ENCODE measurements around the gene SDK1.

SDK1 gene

GRCh38 chr7:4100148-4100547, 799.1 kb downstream of the SDK1 start:
- Histone ChIP-seq H3K27ac (ENCODE audit: low read length) (no peak overlapping the region), H3K9ac (ENCODE audit: low read length in 2 of 2) (no peak overlapping the region), H3K4me1 (ENCODE audit: control insufficient read depth, insufficient read depth, low read length) (no peaks in the 10 kb centered on the region), H3K9me3 (ENCODE audit: control insufficient read depth in 2 of 2, low read length in 2 of 2) (peaks cover 0 to 3% of the 10 kb centered on the region in 2 donors), H3K4me3 (ENCODE audit: low read length in 2 of 2) (no peak overlapping the region), H3K27me3 (ENCODE audit: control insufficient read depth in 1 of 2, insufficient read depth in 2 of 2, low read length in 2 of 2) (no peaks in the 10 kb centered on the region), H3K36me3 (ENCODE audit: control insufficient read depth in 2 of 2, insufficient read depth in 2 of 2, low read length in 2 of 2) (no peaks in the 10 kb centered on the region)

GRCh38 chr7:4100691-4101090, 799.6 kb downstream of the SDK1 start:
- Histone ChIP-seq H3K27ac (ENCODE audit: low read length) (no peak overlapping the region), H3K9me3 (ENCODE audit: control insufficient read depth in 2 of 2, low read length in 2 of 2) (peaks cover 0 to 3% of the 10 kb centered on the region in 2 donors), H3K27me3 (ENCODE audit: control insufficient read depth in 1 of 2, insufficient read depth in 2 of 2, low read length in 2 of 2) (no peaks in the 10 kb centered on the region), H3K9ac (ENCODE audit: low read length in 2 of 2) (no peak overlapping the region), H3K36me3 (ENCODE audit: control insufficient read depth in 2 of 2, insufficient read depth in 2 of 2, low read length in 2 of 2) (no peaks in the 10 kb centered on the region), H3K4me1 (ENCODE audit: control insufficient read depth, insufficient read depth, low read length) (no peaks in the 10 kb centered on the region), H3K4me3 (ENCODE audit: low read length in 2 of 2) (no peak overlapping the region)

GRCh38 chr7:4102231-4102841, 801.3 kb downstream of the SDK1 start:
- no peak overlapping the region for H3K27ac ChIP-seq (ENCODE audit: low read length)
- H3K9ac ChIP-seq (ENCODE audit: low read length in 2 of 2): no peak overlapping the region
- H3K4me3 ChIP-seq (ENCODE audit: low read length in 2 of 2): no peak overlapping the region
- H3K9me3 ChIP-seq (ENCODE audit: control insufficient read depth in 2 of 2, low read length in 2 of 2): peaks cover 0 to 3% of the 10 kb centered on the region in 2 donors
- H3K4me1 ChIP-seq (ENCODE audit: control insufficient read depth, insufficient read depth, low read length): no peaks in the 10 kb centered on the region
- H3K36me3 ChIP-seq (ENCODE audit: control insufficient read depth in 2 of 2, insufficient read depth in 2 of 2, low read length in 2 of 2): no peaks in the 10 kb centered on the region
- H3K27me3 ChIP-seq (ENCODE audit: control insufficient read depth in 1 of 2, insufficient read depth in 2 of 2, low read length in 2 of 2): no peaks in the 10 kb centered on the region

- H3K9me3 ChIP-seq (ENCODE audit: control insufficient read depth in 2 of 2, low read length in 2 of 2): peaks cover 0 to 3% of the 10 kb centered on the region in 2 donors
- H3K27ac ChIP-seq (ENCODE audit: low read length): no peak overlapping the region
- no peak overlapping the region for H3K9ac ChIP-seq (ENCODE audit: low read length in 2 of 2)
- no peaks in the 10 kb centered on the region for H3K36me3 ChIP-seq (ENCODE audit: control insufficient read depth in 2 of 2, insufficient read depth in 2 of 2, low read length in 2 of 2)
- no peaks in the 10 kb centered on the region for H3K4me1 ChIP-seq (ENCODE audit: control insufficient read depth, insufficient read depth, low read length)
- H3K4me3 ChIP-seq (ENCODE audit: low read length in 2 of 2): no peak overlapping the region
- no peaks in the 10 kb centered on the region for H3K27me3 ChIP-seq (ENCODE audit: control insufficient read depth in 1 of 2, insufficient read depth in 2 of 2, low read length in 2 of 2)
Measured at GRCh38 chr7:4103352-4104091, 802.5 kb downstream of the SDK1 start.

GRCh38 chr7:4107839-4108238, 806.8 kb downstream of the SDK1 start:
- Histone ChIP-seq H3K27me3 (ENCODE audit: control insufficient read depth in 1 of 2, insufficient read depth in 2 of 2, low read length in 2 of 2) (no peaks in the 10 kb centered on the region), H3K36me3 (ENCODE audit: control insufficient read depth in 2 of 2, insufficient read depth in 2 of 2, low read length in 2 of 2) (no peaks in the 10 kb centered on the region), H3K27ac (ENCODE audit: low read length) (no peak overlapping the region), H3K4me1 (ENCODE audit: control insufficient read depth, insufficient read depth, low read length) (peaks cover 2% of the 10 kb centered on the region), H3K4me3 (ENCODE audit: low read length in 2 of 2) (no peak overlapping the region), H3K9ac (ENCODE audit: low read length in 2 of 2) (no peak overlapping the region), H3K9me3 (ENCODE audit: control insufficient read depth in 2 of 2, low read length in 2 of 2) (peaks cover 0 to 3% of the 10 kb centered on the region in 2 donors)

- Histone ChIP-seq H3K36me3 (ENCODE audit: control insufficient read depth in 2 of 2, insufficient read depth in 2 of 2, low read length in 2 of 2) (peaks cover 0 to 2% of the 10 kb centered on the region in 2 donors), H3K4me3 (ENCODE audit: low read length in 2 of 2) (no peak overlapping the region), H3K9me3 (ENCODE audit: control insufficient read depth in 2 of 2, low read length in 2 of 2) (no peaks in the 10 kb centered on the region), H3K4me1 (ENCODE audit: control insufficient read depth, insufficient read depth, low read length) (peaks cover 2% of the 10 kb centered on the region), H3K27ac (ENCODE audit: low read length) (no peak overlapping the region), H3K9ac (ENCODE audit: low read length in 2 of 2) (no peak overlapping the region), H3K27me3 (ENCODE audit: control insufficient read depth in 1 of 2, insufficient read depth in 2 of 2, low read length in 2 of 2) (no peaks in the 10 kb centered on the region)
Measured at GRCh38 chr7:4108951-4109350, 807.9 kb downstream of the SDK1 start.

GRCh38 chr7:4109481-4110110, 808.5 kb downstream of the SDK1 start:
- Histone ChIP-seq H3K4me3 (ENCODE audit: low read length in 2 of 2) (no peak overlapping the region), H3K36me3 (ENCODE audit: control insufficient read depth in 2 of 2, insufficient read depth in 2 of 2, low read length in 2 of 2) (peaks cover 1 to 2% of the 10 kb centered on the region in 2 donors), H3K27ac (ENCODE audit: low read length) (no peak overlapping the region), H3K9me3 (ENCODE audit: control insufficient read depth in 2 of 2, low read length in 2 of 2) (no peaks in the 10 kb centered on the region), H3K27me3 (ENCODE audit: control insufficient read depth in 1 of 2, insufficient read depth in 2 of 2, low read length in 2 of 2) (no peaks in the 10 kb centered on the region), H3K4me1 (ENCODE audit: control insufficient read depth, insufficient read depth, low read length) (peaks cover 2% of the 10 kb centered on the region), H3K9ac (ENCODE audit: low read length in 2 of 2) (no peak overlapping the region)

- Histone ChIP-seq H3K27me3 (ENCODE audit: control insufficient read depth in 1 of 2, insufficient read depth in 2 of 2, low read length in 2 of 2) (no peaks in the 10 kb centered on the region), H3K9me3 (ENCODE audit: control insufficient read depth in 2 of 2, low read length in 2 of 2) (no peaks in the 10 kb centered on the region), H3K4me3 (ENCODE audit: low read length in 2 of 2) (no peak overlapping the region), H3K36me3 (ENCODE audit: control insufficient read depth in 2 of 2, insufficient read depth in 2 of 2, low read length in 2 of 2) (peaks cover 2 to 3% of the 10 kb centered on the region in 2 donors), H3K9ac (ENCODE audit: low read length in 2 of 2) (no peak overlapping the region), H3K27ac (ENCODE audit: low read length) (no peak overlapping the region), H3K4me1 (ENCODE audit: control insufficient read depth, insufficient read depth, low read length) (peaks cover 2% of the 10 kb centered on the region)
Measured at GRCh38 chr7:4110438-4110837, 809.4 kb downstream of the SDK1 start.

GRCh38 chr7:4111166-4111565, 810.1 kb downstream of the SDK1 start:
- Histone ChIP-seq H3K4me3 (ENCODE audit: low read length in 2 of 2) (no peak overlapping the region), H3K9ac (ENCODE audit: low read length in 2 of 2) (no peak overlapping the region), H3K27me3 (ENCODE audit: control insufficient read depth in 1 of 2, insufficient read depth in 2 of 2, low read length in 2 of 2) (no peaks in the 10 kb centered on the region), H3K36me3 (ENCODE audit: control insufficient read depth in 2 of 2, insufficient read depth in 2 of 2, low read length in 2 of 2) (peaks cover 2 to 3% of the 10 kb centered on the region in 2 donors), H3K27ac (ENCODE audit: low read length) (no peak overlapping the region), H3K9me3 (ENCODE audit: control insufficient read depth in 2 of 2, low read length in 2 of 2) (no peaks in the 10 kb centered on the region), H3K4me1 (ENCODE audit: control insufficient read depth, insufficient read depth, low read length) (peaks cover 2% of the 10 kb centered on the region)

- peaks cover 2 to 3% of the 10 kb centered on the region in 2 donors for H3K36me3 ChIP-seq (ENCODE audit: control insufficient read depth in 2 of 2, insufficient read depth in 2 of 2, low read length in 2 of 2)
- peaks cover 0 to 4% of the 10 kb centered on the region in 2 donors for H3K9me3 ChIP-seq (ENCODE audit: control insufficient read depth in 2 of 2, low read length in 2 of 2)
- no peaks in the 10 kb centered on the region for H3K27me3 ChIP-seq (ENCODE audit: control insufficient read depth in 1 of 2, insufficient read depth in 2 of 2, low read length in 2 of 2)
- no peak overlapping the region for H3K9ac ChIP-seq (ENCODE audit: low read length in 2 of 2)
- no peak overlapping the region for H3K27ac ChIP-seq (ENCODE audit: low read length)
- H3K4me1 ChIP-seq (ENCODE audit: control insufficient read depth, insufficient read depth, low read length): peaks cover 2% of the 10 kb centered on the region
- no peak overlapping the region for H3K4me3 ChIP-seq (ENCODE audit: low read length in 2 of 2)
Measured at GRCh38 chr7:4113271-4113670, 812.2 kb downstream of the SDK1 start.

GRCh38 chr7:4113976-4114375, 812.9 kb downstream of the SDK1 start:
- Histone ChIP-seq H3K9me3 (ENCODE audit: control insufficient read depth in 2 of 2, low read length in 2 of 2) (peaks cover 0 to 4% of the 10 kb centered on the region in 2 donors), H3K36me3 (ENCODE audit: control insufficient read depth in 2 of 2, insufficient read depth in 2 of 2, low read length in 2 of 2) (peaks cover 2 to 3% of the 10 kb centered on the region in 2 donors), H3K4me1 (ENCODE audit: control insufficient read depth, insufficient read depth, low read length) (peaks cover under 1% of the 10 kb centered on the region), H3K27me3 (ENCODE audit: control insufficient read depth in 1 of 2, insufficient read depth in 2 of 2, low read length in 2 of 2) (no peaks in the 10 kb centered on the region), H3K4me3 (ENCODE audit: low read length in 2 of 2) (no peak overlapping the region), H3K9ac (ENCODE audit: low read length in 2 of 2) (no peak overlapping the region), H3K27ac (ENCODE audit: low read length) (no peak overlapping the region)

Data from stomach smooth muscle (tissue), 2 donors.